ENCODE data around the gene OR2H2. TPM values are rescaled to one million over a fixed set of nuclear protein-coding genes. Genes with fewer than 3 reads are reported as not detected.

The OR2H2 gene
- polyA plus RNA-seq, 2 of the 4 experiments (the other 2 are of a cell fraction), result not detected

GRCh38 chr6:29602564-29603361, 17.8 kb downstream of the OR2H2 start:
- no peaks in the 10 kb centered on the region for H3K9me3 ChIP-seq
- no peak overlapping the region for H3K4me3 ChIP-seq
- no peak overlapping the region for H3K4me2 ChIP-seq
- ChIA-PET POLR2A (no interaction called here), CTCF (interaction anchor here (0.6 to 1.3 kb wide), 2 partner anchors 11 to 640 kb away, joined by 3 to 4 read pairs; no protein-coding TSS in a partner anchor)
- no peaks in the 10 kb centered on the region for H3K4me1 ChIP-seq
- DNase-seq (ENCODE audit: low read depth in 1 of 2, low spot score in 1 of 2), result peak; percentile 20 to 27
- peak; percentile 48 to 75; a peak in 3 of 6 replicates for ATAC-seq
- FAIRE-seq, result no peak
- peak; percentile 23 for TF ChIP-seq MAFK (IDR thresholded peaks at IDR 0.05; ENCODE audit: partially characterized antibody)
- TF ChIP-seq HMGXB4 (CRISPR knock-in tag; IDR thresholded peaks at IDR 0.05; ENCODE audit: borderline replicate concordance), result no peak
- TF ChIP-seq CEBPB (IDR thresholded peaks at IDR 0.05), result no peak
- no peak for TF ChIP-seq NPAS2 (CRISPR knock-in tag; IDR thresholded peaks at IDR 0.05; ENCODE audit: borderline replicate concordance)
- no peak for TF ChIP-seq HES2 (IDR thresholded peaks at IDR 0.05)
- 0 out of 3 replicates have a peak, but pooled peaks have one; percentile 11 for TF ChIP-seq CTCF (IDR thresholded peaks at IDR 0.05)
- H3K27ac ChIP-seq, result no peak overlapping the region
- 86% methylated on average over 12 of the region's 12 CpGs for WGBS (ENCODE audit: missing lambda C conversion rate)

- Histone ChIP-seq H3K4me3 (no peak overlapping the region), H3K4me1 (no peaks in the 10 kb centered on the region), H3K27ac (no peak overlapping the region), H3K4me2 (no peak overlapping the region), H3K9me3 (no peaks in the 10 kb centered on the region)
- DNase-seq (ENCODE audit: low read depth in 1 of 2, low spot score in 1 of 2) (no peak), ATAC-seq (no peak), FAIRE-seq (no peak)
- POLR2A ChIA-PET, result no interaction called here
- CTCF ChIA-PET, result interaction anchor here (1.3 kb wide), 1 partner anchor 10 kb away, joined by 3 read pairs; no protein-coding TSS in a partner anchor
- 95% methylated on average over 7 of the region's 11 CpGs for WGBS (ENCODE audit: missing lambda C conversion rate)
- no peak for TF ChIP-seq CHD4 (IDR thresholded peaks at IDR 0.05; ENCODE audit: borderline replicate concordance)
- no peak for TF ChIP-seq NR3C1 (IDR thresholded peaks at IDR 0.05)
- no peak for TF ChIP-seq POLR2A (IDR thresholded peaks at IDR 0.05; ENCODE audit: low read length)
These were observed 18.5 kb downstream of the OR2H2 start for GRCh38 chr6:29603456-29603855.

GRCh38 chr6:29603930-29604329, 19.0 kb downstream of the OR2H2 start:
- no peak for ATAC-seq
- 89% methylated on average over 2 of the region's 2 CpGs for WGBS (ENCODE audit: missing lambda C conversion rate)
- CTCF ChIA-PET, result no interaction called here
- TF ChIP-seq HES2 (IDR thresholded peaks at IDR 0.05) (no peak), CHD2 (IDR thresholded peaks at IDR 0.05; ENCODE audit: low read length, partially characterized antibody) (no peak), EHF (CRISPR knock-in tag; IDR thresholded peaks at IDR 0.05) (no peak), MAX (IDR thresholded peaks at IDR 0.05) (no peak), GATA3 (IDR thresholded peaks at IDR 0.05; ENCODE audit: borderline replicate concordance) (no peak), KDM1A (IDR thresholded peaks at IDR 0.05; ENCODE audit: low read depth) (no peak), RCOR1 (IDR thresholded peaks at IDR 0.05; ENCODE audit: low read depth, low read length) (no peak), ATOH8 (CRISPR knock-in tag; IDR thresholded peaks at IDR 0.05; ENCODE audit: low read depth) (no peak), POLR2AphosphoS2 (conservative IDR thresholded peaks at IDR 0.05; ENCODE audit: low read length) (no peak), RARB (CRISPR knock-in tag; IDR thresholded peaks at IDR 0.05) (no peak), FOXS1 (CRISPR knock-in tag; IDR thresholded peaks at IDR 0.05) (no peak), BCL3 (IDR thresholded peaks at IDR 0.05) (no peak), HMGXB4 (CRISPR knock-in tag; IDR thresholded peaks at IDR 0.05; ENCODE audit: borderline replicate concordance) (no peak), TFCP2L1 (CRISPR knock-in tag; IDR thresholded peaks at IDR 0.05) (no peak), SMC3 (IDR thresholded peaks at IDR 0.05) (no peak), CBX2 (IDR thresholded peaks at IDR 0.05; ENCODE audit: borderline replicate concordance, low read depth) (no peak), JUN (IDR thresholded peaks at IDR 0.05) (no peak)
- Histone ChIP-seq H3K4me1 (no peaks in the 10 kb centered on the region), H3K27ac (no peak overlapping the region), H3K4me3 (no peak overlapping the region), H3K4me2 (no peak overlapping the region), H3K9me3 (no peaks in the 10 kb centered on the region)
- FAIRE-seq, result no peak
- POLR2A ChIA-PET, result no interaction called here
- DNase-seq (ENCODE audit: low read depth in 1 of 2, low spot score in 1 of 2), result no peak

Measured in A549 (cell line).